ENCODE data around the gene DCANP1. TPM values are rescaled to one million over a fixed set of nuclear protein-coding genes. Genes with fewer than 3 reads are reported as not detected.
A peak's percentile ranks its signal among the peaks of the same experiment; 100 is the strongest.

DCANP1 gene
- total and polyA plus RNA-seq, 9 of the 15 experiments (the other 6 are each of a cell fraction or from before 2014, with no cell fraction given): not detected

GRCh38 chr5:135456238-135457099 lies 9.3 kb upstream of the DCANP1 start (continued):
- TF ChIP-seq ZBTB11 (CRISPR knock-in tag; IDR thresholded peaks at IDR 0.05) (peak in 1 of 3 experiments; percentile 57; a peak in 1 of 6 replicates), ADNP (tag; IDR thresholded peaks at IDR 0.05) (peak; percentile 99), NR2C2 (CRISPR knock-in tag; IDR thresholded peaks at IDR 0.05) (no peak; the same call in 1 of the 2 replicates), NR2C2 (tag; IDR thresholded peaks at IDR 0.05) (peak; percentile 60; the same call in 1 of the 2 replicates), ESRRA (IDR thresholded peaks at IDR 0.05; ENCODE audit: borderline replicate concordance, low read depth) (peak; percentile 71; the same call in 1 of the 2 replicates), JUN (IDR thresholded peaks at IDR 0.05; ENCODE audit: borderline replicate concordance, low read depth, low read length) (peak; percentile 94), JUN (CRISPR knock-in tag; IDR thresholded peaks at IDR 0.05; ENCODE audit: borderline replicate concordance) (peak; percentile 84; the same call in 1 of the 2 replicates), HNRNPK (IDR thresholded peaks at IDR 0.05; ENCODE audit: low read depth, low read length, poor library complexity, severe bottlenecking) (no peak), EZH2 (IDR thresholded peaks at IDR 0.05; ENCODE audit: borderline replicate concordance, low read depth, low read length) (no peak), TRIM28 (IDR thresholded peaks at IDR 0.05) (no peak), STAT5B (CRISPR knock-in tag; IDR thresholded peaks at IDR 0.05) (no peak), TSHZ1 (CRISPR knock-in tag; IDR thresholded peaks at IDR 0.05) (no peak), RFX7 (CRISPR knock-in tag; IDR thresholded peaks at IDR 0.05) (0 out of 2 replicates have a peak, but pooled peaks have one; percentile 6), ARNT (IDR thresholded peaks at IDR 0.05) (no peak), ZNF584 (CRISPR knock-in tag; IDR thresholded peaks at IDR 0.05; ENCODE audit: low read depth) (0 out of 2 replicates have a peak, but pooled peaks have one; percentile 23), CCNT2 (IDR thresholded peaks at IDR 0.05; ENCODE audit: borderline replicate concordance, extremely low read depth, insufficient read length, low read depth, low read length) (no peak), ZNF436 (CRISPR knock-in tag; IDR thresholded peaks at IDR 0.05) (no peak)
- TF ChIP-seq, protein P1, sequence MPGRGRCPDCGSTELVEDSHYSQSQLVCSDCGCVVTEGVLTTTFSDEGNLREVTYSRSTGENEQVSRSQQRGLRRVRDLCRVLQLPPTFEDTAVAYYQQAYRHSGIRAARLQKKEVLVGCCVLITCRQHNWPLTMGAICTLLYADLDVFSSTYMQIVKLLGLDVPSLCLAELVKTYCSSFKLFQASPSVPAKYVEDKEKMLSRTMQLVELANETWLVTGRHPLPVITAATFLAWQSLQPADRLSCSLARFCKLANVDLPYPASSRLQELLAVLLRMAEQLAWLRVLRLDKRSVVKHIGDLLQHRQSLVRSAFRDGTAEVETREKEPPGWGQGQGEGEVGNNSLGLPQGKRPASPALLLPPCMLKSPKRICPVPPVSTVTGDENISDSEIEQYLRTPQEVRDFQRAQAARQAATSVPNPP (IDR thresholded peaks at IDR 0.05; ENCODE audit: borderline replicate concordance, insufficient read depth, insufficient read length): no peak
